GM21381 (cell line): Measurements from ENCODE around the gene GTF3C5.
"Not testable (repeated sequence)": the region's sequence is repeated elsewhere in the genome, so short reads cannot be mapped to it uniquely, and the experiment has no call there.

ENCODE experiments used
- ATAC-seq: cut with Tn5 transposase; IDR thresholded peaks from one replicate; pipeline ENCODE4 v1.9.1; 2021; ENCODE audit warnings: mild to moderate bottlenecking, moderate library complexity; ENCODE audit not compliant: unreplicated experiment

The GTF3C5 gene

GRCh38 chr9:133087429-133088145 is 56.8 kb downstream of the GTF3C5 start:
- no peak for ATAC-seq

GRCh38 chr9:133088146-133088750 is 57.5 kb downstream of the GTF3C5 start:
- no peak for ATAC-seq

GRCh38 chr9:133088756-133089155 is 58.0 kb downstream of the GTF3C5 start:
- ATAC-seq = no peak

DNA sequence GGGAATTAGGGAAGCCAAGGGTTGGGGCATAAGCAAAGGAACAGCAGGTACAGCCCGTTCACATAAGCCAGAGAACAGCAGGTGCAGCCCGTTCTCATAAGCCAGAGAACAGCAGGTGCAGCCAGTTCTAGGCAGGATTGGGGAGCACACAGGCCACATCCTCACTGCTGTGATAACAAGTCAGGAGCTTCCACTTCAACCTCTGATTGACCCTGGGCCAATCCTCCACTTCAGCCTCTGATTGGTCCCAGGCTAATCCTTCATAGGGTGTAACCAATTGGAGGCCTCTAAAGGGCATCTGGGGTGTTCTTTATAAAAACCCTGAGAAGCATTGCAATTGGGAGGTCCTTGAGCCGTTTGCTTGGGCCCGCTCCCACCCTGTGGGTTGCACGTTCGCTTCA is 58.5 kb downstream of the GTF3C5 start:
- ATAC-seq = no peak

DNA sequence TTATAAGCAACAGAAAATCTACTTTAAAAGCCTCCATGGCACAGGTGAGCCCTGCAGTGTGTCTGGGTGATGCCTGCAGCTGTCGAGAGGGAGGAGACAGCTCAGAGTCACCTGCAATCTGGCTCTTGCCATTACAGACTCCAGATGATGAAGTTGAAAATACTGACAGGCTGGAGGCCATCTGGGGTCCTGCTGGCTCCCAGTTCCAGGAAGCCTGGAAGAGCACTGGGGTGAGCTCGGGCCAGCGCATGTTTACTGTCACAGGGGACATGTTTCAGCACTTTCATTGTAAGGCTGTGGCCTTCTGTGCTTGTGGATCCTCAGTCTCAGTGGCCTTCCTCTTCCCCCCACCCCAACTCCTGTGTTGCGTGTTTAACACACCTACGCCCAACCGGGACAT is 59.4 kb downstream of the GTF3C5 start:
- no peak for ATAC-seq

- no peak for ATAC-seq
These were observed 60.1 kb downstream of the GTF3C5 start for GRCh38 chr9:133090752-133091385.

- not testable (repeated sequence) for ATAC-seq
These were observed 63.6 kb downstream of the GTF3C5 start for GRCh38 chr9:133094351-133094750.

DNA sequence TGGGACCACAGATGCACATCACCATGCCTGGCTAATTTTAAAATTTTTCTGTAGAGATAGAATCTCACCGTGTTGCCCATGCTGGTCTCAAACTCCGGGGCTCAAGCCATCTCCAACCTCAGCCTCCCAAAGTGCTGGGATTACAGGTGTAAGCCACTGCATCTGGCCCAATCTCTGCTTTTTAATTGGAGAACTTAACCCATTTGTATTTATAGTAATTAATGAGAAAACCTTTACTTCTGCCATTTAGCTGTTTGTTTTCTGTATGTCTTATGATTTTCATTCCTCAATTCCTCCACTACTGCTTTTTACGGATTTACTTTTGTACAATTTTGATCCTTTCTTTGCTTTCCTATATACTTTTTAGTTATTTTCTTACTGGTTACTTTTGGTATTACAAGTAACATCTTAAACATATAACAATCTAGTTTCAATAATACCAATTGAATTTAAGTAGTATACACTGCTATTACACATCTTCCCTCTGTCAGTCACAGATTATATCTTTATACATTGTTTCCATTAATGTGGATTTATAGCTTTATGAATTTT is 64.1 kb downstream of the GTF3C5 start:
- no peak for ATAC-seq

GRCh38 chr9:133098104-133098754 is 67.4 kb downstream of the GTF3C5 start:
- ATAC-seq = no peak

DNA sequence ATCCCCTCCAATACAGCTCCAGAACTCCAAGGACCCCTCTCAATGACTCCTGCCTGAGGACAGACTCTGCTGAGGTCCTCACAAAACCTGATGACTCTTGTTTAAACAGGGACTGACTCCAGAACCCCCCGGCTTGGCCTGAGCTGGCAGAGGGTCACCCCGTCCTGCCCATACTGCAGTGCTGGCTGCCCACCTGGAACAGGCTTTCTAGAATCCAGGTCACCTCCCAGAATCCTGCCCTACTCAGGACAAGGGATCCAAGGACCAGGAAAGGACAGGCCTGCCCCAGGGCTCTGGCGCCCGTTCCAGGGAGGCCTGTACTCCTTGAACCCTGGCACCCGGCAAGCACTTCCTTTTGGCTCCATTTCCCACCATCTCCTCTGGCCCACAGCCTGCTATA is 68.1 kb downstream of the GTF3C5 start:
- no peak for ATAC-seq

- ATAC-seq = no peak
These were observed 69.1 kb downstream of the GTF3C5 start for GRCh38 chr9:133099726-133100505.

DNA sequence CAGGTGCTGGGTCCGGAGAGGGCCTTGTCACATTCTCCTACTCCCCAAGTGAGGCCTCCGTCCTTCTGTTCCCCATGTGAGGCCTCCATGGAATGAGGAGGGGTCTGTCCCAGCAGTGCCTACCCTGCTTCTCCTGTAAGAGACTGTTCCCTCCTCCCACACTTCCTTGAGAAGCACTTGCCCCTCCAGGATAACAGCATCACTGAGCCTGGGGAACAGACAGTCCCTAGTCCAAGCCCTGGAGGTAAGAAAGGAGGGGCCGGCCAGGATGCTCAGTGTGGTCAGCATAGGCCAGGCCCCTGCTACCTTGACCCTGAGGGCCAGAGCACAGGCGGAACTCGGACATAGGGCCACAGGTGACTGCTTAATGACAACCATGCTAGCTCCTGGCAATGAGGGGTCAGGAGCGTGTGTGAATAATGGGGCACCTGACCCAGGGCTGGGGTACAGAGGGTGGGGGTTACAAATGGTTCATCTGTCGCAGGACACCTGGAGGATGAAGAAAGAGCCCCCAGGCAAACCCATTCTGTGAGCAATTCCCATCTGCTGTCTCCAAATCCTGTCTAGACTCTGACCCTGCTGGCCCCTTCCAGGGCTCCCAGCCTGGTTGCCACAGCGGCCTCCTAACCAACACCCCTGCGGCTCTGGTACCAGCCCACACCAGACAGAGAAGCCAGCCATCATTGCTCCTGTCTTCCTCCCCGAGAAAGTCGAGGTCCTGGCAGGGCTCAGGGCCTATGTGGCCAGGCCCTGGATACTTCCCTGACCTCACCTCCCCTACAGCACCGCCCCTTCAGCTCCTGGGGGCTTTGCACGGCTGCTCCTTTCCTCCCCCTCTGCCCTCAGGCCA is 69.9 kb downstream of the GTF3C5 start:
- ATAC-seq = no peak

- ATAC-seq = no peak
These were observed 70.8 kb downstream of the GTF3C5 start for GRCh38 chr9:133101356-133102189.

DNA sequence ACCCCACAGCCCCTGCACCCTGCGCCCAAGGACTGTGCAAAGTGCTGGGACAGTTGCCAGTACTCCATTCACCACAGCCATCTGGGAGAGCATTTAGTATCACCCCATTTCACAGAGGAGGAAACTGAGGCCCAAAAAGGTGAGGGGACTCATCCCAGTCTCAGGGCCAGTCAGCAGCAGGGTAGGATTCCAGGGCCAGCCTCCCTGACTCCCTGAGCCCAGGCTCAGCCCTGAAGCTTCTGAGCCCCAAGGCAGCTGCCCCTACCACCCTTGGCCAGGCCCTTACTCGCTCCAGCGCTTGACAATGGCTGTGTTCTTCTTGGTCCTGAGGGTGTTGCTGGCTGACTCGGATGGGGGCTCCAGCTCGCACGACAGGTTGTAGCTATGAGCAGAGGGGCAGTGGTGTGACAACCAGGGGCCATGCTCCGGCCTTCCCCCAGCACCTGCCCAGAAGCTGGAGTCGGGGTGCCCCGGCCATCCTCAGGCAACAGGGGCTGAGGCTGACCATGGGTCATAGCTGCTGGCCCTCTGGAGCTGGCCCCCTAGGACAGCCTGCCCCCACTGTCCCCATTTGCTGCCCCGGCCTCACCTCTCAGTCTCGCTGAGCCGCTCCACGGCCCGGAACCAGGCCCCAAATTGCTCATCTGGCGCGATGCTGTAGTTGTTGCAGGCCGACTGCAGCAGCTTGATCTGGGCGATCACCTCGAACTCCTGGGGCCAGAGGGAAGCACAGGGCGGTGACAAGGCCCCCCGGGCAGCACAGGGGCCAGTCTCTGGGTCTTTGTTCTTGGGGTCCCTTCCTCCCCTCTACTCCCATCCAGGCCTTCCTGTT is 71.6 kb downstream of the GTF3C5 start:
- no peak for ATAC-seq

GRCh38 chr9:133103183-133103986 is 72.6 kb downstream of the GTF3C5 start:
- no peak for ATAC-seq

- no peak for ATAC-seq
These were observed 73.2 kb downstream of the GTF3C5 start for GRCh38 chr9:133103987-133104505.
